ENCODE data around the gene NHLRC1. TPM values are rescaled to one million over a fixed set of nuclear protein-coding genes. Genes with fewer than 3 reads are reported as not detected.

The NHLRC1 gene
- total and polyA plus RNA-seq, 2 of the 13 experiments (the other 11 are each of a cell fraction or from before 2014, with no cell fraction given), result 0.04 to 0.11 TPM

GRCh38 chr6:18122128-18123093 lies at the start of gene NHLRC1 (continued):
- TF ChIP-seq ZFX (CRISPR knock-in tag; IDR thresholded peaks at IDR 0.05; ENCODE audit: low read depth) (peak; percentile 84), SNAI1 (CRISPR knock-in tag; IDR thresholded peaks at IDR 0.05; ENCODE audit: borderline replicate concordance) (0 out of 2 replicates have a peak, but pooled peaks have one; percentile 55), ZNF550 (CRISPR knock-in tag; IDR thresholded peaks at IDR 0.05; ENCODE audit: borderline replicate concordance) (no peak), HES4 (CRISPR knock-in tag; IDR thresholded peaks at IDR 0.05; ENCODE audit: borderline replicate concordance) (peak; percentile 93), ZBTB1 (CRISPR knock-in tag; IDR thresholded peaks at IDR 0.05; ENCODE audit: borderline replicate concordance) (no peak), RXRB (CRISPR knock-in tag; IDR thresholded peaks at IDR 0.05; ENCODE audit: borderline replicate concordance) (peak; percentile 99), HDAC1 (CRISPR knock-in tag; IDR thresholded peaks at IDR 0.05) (peak; percentile 97), ZNF761 (CRISPR knock-in tag; conservative IDR thresholded peaks at IDR 0.05) (peak; percentile 82; the same call in 1 of the 2 replicates), ZNF674 (CRISPR knock-in tag; IDR thresholded peaks at IDR 0.05; ENCODE audit: low read depth) (peak; percentile 89; the same call in 1 of the 2 replicates), HOXA7 (CRISPR knock-in tag; IDR thresholded peaks at IDR 0.05) (peak; percentile 38; the same call in 1 of the 2 replicates), KAT7 (CRISPR knock-in tag; IDR thresholded peaks at IDR 0.05; ENCODE audit: borderline replicate concordance) (peak; percentile 95; the same call in 1 of the 2 replicates), NONO (IDR thresholded peaks at IDR 0.05) (no peak), NONO (CRISPR knock-in tag; conservative IDR thresholded peaks at IDR 0.05) (peak; percentile 100), ZFP36L1 (CRISPR knock-in tag; IDR thresholded peaks at IDR 0.05) (no peak), XBP1 (CRISPR knock-in tag; IDR thresholded peaks at IDR 0.05) (no peak), ZNF460 (CRISPR knock-in tag; IDR thresholded peaks at IDR 0.05; ENCODE audit: borderline replicate concordance) (peak; percentile 52; the same call in 1 of the 2 replicates), REXO4 (CRISPR knock-in tag; IDR thresholded peaks at IDR 0.05; ENCODE audit: borderline replicate concordance) (no peak; the same call in 1 of the 2 replicates), PLRG1 (conservative IDR thresholded peaks at IDR 0.05) (no peak), DBP (CRISPR knock-in tag; IDR thresholded peaks at IDR 0.05; ENCODE audit: not compliant biosample characterization) (no peak), SOX13 (IDR thresholded peaks at IDR 0.05) (no peak; the same call in 1 of the 2 replicates), SOX13 (CRISPR knock-in tag; conservative IDR thresholded peaks at IDR 0.05 in 1 of 2, IDR thresholded peaks at IDR 0.05 in 1 of 2) (peak in 1 of 2 experiments; percentile 88; a peak in 2 of 4 replicates), SNAPC2 (CRISPR knock-in tag; IDR thresholded peaks at IDR 0.05) (no peak; the same call in 1 of the 2 replicates), ZNF598 (CRISPR knock-in tag; IDR thresholded peaks at IDR 0.05; ENCODE audit: borderline replicate concordance) (peak; percentile 94; the same call in 1 of the 2 replicates), SOX5 (CRISPR knock-in tag; IDR thresholded peaks at IDR 0.05; ENCODE audit: borderline replicate concordance) (peak; percentile 87), EED (CRISPR knock-in tag; IDR thresholded peaks at IDR 0.05) (peak; percentile 80; the same call in 1 of the 2 replicates), SSRP1 (CRISPR knock-in tag; IDR thresholded peaks at IDR 0.05) (peak; percentile 85; the same call in 1 of the 2 replicates), NFE2L2 (IDR thresholded peaks at IDR 0.05; ENCODE audit: low read length) (no peak)
- TF ChIP-seq, protein P1, sequence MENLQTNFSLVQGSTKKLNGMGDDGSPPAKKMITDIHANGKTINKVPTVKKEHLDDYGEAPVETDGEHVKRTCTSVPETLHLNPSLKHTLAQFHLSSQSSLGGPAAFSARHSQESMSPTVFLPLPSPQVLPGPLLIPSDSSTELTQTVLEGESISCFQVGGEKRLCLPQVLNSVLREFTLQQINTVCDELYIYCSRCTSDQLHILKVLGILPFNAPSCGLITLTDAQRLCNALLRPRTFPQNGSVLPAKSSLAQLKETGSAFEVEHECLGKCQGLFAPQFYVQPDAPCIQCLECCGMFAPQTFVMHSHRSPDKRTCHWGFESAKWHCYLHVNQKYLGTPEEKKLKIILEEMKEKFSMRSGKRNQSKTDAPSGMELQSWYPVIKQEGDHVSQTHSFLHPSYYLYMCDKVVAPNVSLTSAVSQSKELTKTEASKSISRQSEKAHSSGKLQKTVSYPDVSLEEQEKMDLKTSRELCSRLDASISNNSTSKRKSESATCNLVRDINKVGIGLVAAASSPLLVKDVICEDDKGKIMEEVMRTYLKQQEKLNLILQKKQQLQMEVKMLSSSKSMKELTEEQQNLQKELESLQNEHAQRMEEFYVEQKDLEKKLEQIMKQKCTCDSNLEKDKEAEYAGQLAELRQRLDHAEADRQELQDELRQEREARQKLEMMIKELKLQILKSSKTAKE (CRISPR knock-in tag; IDR thresholded peaks at IDR 0.05; ENCODE audit: borderline replicate concordance), result peak; percentile 100
